Muscle layer of duodenum (tissue), 2 donors: ENCODE data around the gene ANXA11.
"Not testable (repeated sequence)": the region's sequence is repeated elsewhere in the genome, so short reads cannot be mapped to it uniquely, and the experiment has no call there.

Experiments used
- H3K27ac ChIP-seq: one replicate; pipeline ENCODE4 v1.7.0; 2013; ENCODE audit warnings: mild to moderate bottlenecking, low read length
- H3K27me3 ChIP-seq: one replicate; pipeline ENCODE4 v1.7.0; 2013; ENCODE audit warnings: low read depth, mild to moderate bottlenecking, control low read depth, low read length
- H3K36me3 ChIP-seq, 2 donors: one replicate each; pipeline ENCODE4 v1.7.0; 2013; ENCODE audit warnings: low read length in 2 of 2, control low read depth in 1 of 2, mild to moderate bottlenecking in 1 of 2; ENCODE audit not compliant: insufficient read depth in 2 of 2, control insufficient read depth in 1 of 2
- H3K4me1 ChIP-seq, 2 donors: one replicate each; pipeline ENCODE4 v1.7.0; 2013; ENCODE audit warnings: low read length in 2 of 2, mild to moderate bottlenecking in 2 of 2, control low read depth in 1 of 2, moderate library complexity in 1 of 2; ENCODE audit not compliant: insufficient read depth in 2 of 2, control insufficient read depth in 1 of 2
- H3K4me3 ChIP-seq, 2 donors: one replicate each; pipeline ENCODE4 v1.7.0; 2013; ENCODE audit warnings: low read length in 2 of 2, low read depth in 1 of 2, mild to moderate bottlenecking in 1 of 2
- H3K9me3 ChIP-seq, 2 donors: one replicate each; pipeline ENCODE4 v1.7.0; 2013; ENCODE audit warnings: low read length in 2 of 2, control low read depth in 1 of 2, mild to moderate bottlenecking in 1 of 2; ENCODE audit not compliant: control insufficient read depth in 1 of 2
- donor health status: healthy.

ANXA11 gene

GRCh38 chr10:80236457-80236856 is 31.1 kb upstream of the ANXA11 start:
- not testable (repeated sequence) for H3K27ac ChIP-seq, H3K4me3 ChIP-seq, H3K27me3 ChIP-seq, H3K9me3 ChIP-seq, H3K4me1 ChIP-seq, H3K36me3 ChIP-seq

GRCh38 chr10:80234331-80235235 is 29.2 kb upstream of the ANXA11 start:
- not testable (repeated sequence) for H3K4me1 ChIP-seq, H3K4me3 ChIP-seq, H3K36me3 ChIP-seq, H3K9me3 ChIP-seq, H3K27ac ChIP-seq, H3K27me3 ChIP-seq

GRCh38 chr10:80233871-80234270 is 28.5 kb upstream of the ANXA11 start:
- H3K4me1 ChIP-seq, H3K27me3 ChIP-seq, H3K27ac ChIP-seq, H3K36me3 ChIP-seq, H3K4me3 ChIP-seq, H3K9me3 ChIP-seq: not testable (repeated sequence)

GRCh38 chr10:80226723-80227122 is 21.4 kb upstream of the ANXA11 start:
- H3K27me3 ChIP-seq, H3K9me3 ChIP-seq, H3K27ac ChIP-seq, H3K4me3 ChIP-seq, H3K4me1 ChIP-seq, H3K36me3 ChIP-seq: not testable (repeated sequence)

DNA sequence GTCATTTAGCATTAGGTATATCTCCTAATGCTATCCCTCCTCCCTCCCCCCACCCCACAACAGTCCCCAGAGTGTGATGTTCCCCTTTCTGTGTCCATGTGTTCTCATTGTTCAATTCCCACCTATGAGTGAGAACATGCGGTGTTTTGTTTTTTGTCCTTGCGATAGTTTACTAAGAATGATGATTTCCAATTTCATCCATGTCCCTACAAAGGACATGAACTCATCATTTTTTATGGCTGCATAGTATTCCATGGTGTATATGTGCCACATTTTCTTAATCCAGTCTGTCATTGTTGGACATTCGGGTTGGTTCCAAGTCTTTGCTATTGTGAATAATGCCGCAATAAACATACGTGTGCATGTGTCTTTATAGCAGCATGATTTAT is 17.7 kb upstream of the ANXA11 start:
- not testable (repeated sequence) for H3K4me1 ChIP-seq, H3K4me3 ChIP-seq, H3K27me3 ChIP-seq, H3K9me3 ChIP-seq, H3K27ac ChIP-seq, H3K36me3 ChIP-seq

DNA sequence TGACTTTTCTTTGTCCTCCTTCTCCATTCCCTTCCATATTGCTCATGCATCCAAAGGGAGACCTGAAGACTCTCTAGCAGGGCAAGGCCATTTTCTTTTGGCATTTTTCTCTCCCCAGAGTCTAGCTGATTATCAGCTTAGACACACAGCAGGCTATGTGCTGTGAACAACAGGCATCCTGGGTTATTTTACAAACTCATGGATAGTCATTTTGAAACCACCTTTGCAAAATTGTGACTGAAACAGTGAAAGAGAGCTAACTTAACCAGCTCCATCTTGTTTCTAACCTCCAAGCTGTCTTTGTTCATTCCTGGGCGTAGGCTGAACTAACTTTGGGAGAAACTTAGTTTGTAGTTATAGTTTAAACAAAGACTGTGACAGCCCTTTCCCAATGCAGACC is 13.5 kb upstream of the ANXA11 start:
- not testable (repeated sequence) for H3K27ac ChIP-seq, H3K27me3 ChIP-seq, H3K9me3 ChIP-seq, H3K36me3 ChIP-seq, H3K4me3 ChIP-seq, H3K4me1 ChIP-seq

DNA sequence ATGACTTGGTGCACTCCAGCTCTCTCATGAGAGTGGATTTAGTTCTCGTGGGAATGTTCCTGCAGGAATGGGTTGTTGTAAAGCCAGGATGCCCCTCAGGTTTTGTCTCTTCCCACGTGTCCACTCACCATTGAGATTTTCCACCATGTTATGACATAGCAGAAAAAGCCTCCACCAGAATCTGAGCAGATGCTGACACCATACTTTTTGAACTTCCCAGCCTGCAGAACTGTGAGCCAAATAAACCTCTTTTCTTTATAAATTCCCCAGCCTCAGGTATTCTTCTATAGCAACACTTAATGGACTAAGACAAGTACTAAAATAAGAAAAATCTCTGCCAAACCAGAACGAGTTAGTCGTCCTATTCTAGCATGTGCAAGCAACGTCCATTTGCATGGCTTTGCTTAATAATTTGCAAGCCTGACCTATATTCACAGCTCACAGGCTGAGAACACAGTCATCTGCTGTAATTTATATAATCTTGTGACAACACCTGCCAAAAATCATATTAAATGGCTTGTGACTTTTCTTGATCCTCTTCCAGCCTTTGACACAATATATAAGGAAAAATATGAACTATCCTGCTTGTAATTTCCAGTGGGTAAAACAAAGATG is 9.1 kb upstream of the ANXA11 start:
- not testable (repeated sequence) for H3K36me3 ChIP-seq, H3K9me3 ChIP-seq, H3K27me3 ChIP-seq, H3K27ac ChIP-seq, H3K4me3 ChIP-seq, H3K4me1 ChIP-seq

GRCh38 chr10:80212535-80213115 is 7.3 kb upstream of the ANXA11 start:
- not testable (repeated sequence) for H3K4me3 ChIP-seq, H3K9me3 ChIP-seq, H3K27me3 ChIP-seq, H3K27ac ChIP-seq, H3K36me3 ChIP-seq, H3K4me1 ChIP-seq

- no peak overlapping the region for H3K27ac ChIP-seq
- no peaks in the 10 kb centered on the region for H3K36me3 ChIP-seq
- H3K9me3 ChIP-seq: no peaks in the 10 kb centered on the region
- no peak overlapping the region for H3K4me3 ChIP-seq
- no peaks in the 10 kb centered on the region for H3K27me3 ChIP-seq
- H3K4me1 ChIP-seq: peaks cover 0 to 8% of the 10 kb centered on the region in 2 donors
Observed at GRCh38 chr10:80211786-80212185, 6.4 kb upstream of the ANXA11 start.

- no peaks in the 10 kb centered on the region for H3K9me3 ChIP-seq
- no peak overlapping the region for H3K4me3 ChIP-seq
- H3K27me3 ChIP-seq: no peaks in the 10 kb centered on the region
- H3K36me3 ChIP-seq: no peaks in the 10 kb centered on the region
- peaks cover 8 to 14% of the 10 kb centered on the region in 2 donors for H3K4me1 ChIP-seq
- no peak overlapping the region for H3K27ac ChIP-seq
Observed at GRCh38 chr10:80210259-80210658, 4.9 kb upstream of the ANXA11 start.

GRCh38 chr10:80207768-80208370 is 2.5 kb upstream of the ANXA11 start:
- H3K27ac ChIP-seq: peak overlapping the region; percentile 99

More at GRCh38 chr10:80207768-80208370, 2.5 kb upstream of the ANXA11 start:
- Histone ChIP-seq H3K36me3 (no peaks in the 10 kb centered on the region), H3K27me3 (no peaks in the 10 kb centered on the region), H3K4me3 (peak overlapping the region; percentile 48 to 49), H3K9me3 (no peaks in the 10 kb centered on the region), H3K4me1 (peaks cover 15 to 26% of the 10 kb centered on the region in 2 donors)
